Measurements from ENCODE around the gene C20orf202. TPM values are rescaled to one million over a fixed set of nuclear protein-coding genes. Genes with fewer than 3 reads are reported as not detected.

Gene C20orf202
- total RNA-seq, 1 experiment from 2014 or later, result not detected

DNA sequence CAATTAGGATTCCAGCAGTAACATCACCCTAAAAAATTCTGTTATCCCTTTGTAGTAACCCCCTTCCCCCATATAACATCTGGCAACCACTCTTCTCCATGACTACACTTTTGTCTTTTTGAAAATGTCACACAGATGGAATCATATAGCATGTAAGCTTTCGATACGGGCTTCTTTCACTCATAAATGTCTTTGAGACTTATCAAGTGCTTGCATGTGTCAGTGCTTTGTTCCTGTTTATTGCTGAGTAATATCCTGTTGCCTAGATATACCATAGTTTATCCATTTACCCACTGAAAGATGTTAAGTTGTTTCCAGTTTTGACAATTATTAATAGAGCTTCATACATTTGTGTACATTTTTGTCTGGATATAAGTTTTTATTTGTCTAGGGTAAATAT, 52.4 kb downstream of the C20orf202 start:
- DNase-seq (peak; percentile 10), ATAC-seq (no peak)
- H2AFZ ChIP-seq (ENCODE audit: low read length), result no peak overlapping the region
- peaks cover 21% of the 10 kb centered on the region for H3K27me3 ChIP-seq (ENCODE audit: low read length)
- H3K4me2 ChIP-seq (ENCODE audit: low read length), result no peak overlapping the region
- no peaks in the 10 kb centered on the region for H3K9me2 ChIP-seq (replicated peaks; ENCODE audit: low read length)
- ChIA-PET POLR2A (ENCODE audit: unreplicated experiment) (no interaction called here), CTCF (no interaction called here)
- intact Hi-C loops (cut with micrococcal nuclease), result no loop called here
- no peaks in the 10 kb centered on the region for H3K79me2 ChIP-seq (ENCODE audit: low read length)
- H3K4me3 ChIP-seq (ENCODE audit: low read length), result no peak overlapping the region
- H3K27ac ChIP-seq (ENCODE audit: low read length), result no peak overlapping the region
- no peaks in the 10 kb centered on the region for H3F3A ChIP-seq (ENCODE audit: low read length, unreplicated experiment)
- no peak for TF ChIP-seq EZH2phosphoT487 (IDR thresholded peaks at IDR 0.05; ENCODE audit: borderline replicate concordance, low read length)
- TF ChIP-seq, protein P1, sequence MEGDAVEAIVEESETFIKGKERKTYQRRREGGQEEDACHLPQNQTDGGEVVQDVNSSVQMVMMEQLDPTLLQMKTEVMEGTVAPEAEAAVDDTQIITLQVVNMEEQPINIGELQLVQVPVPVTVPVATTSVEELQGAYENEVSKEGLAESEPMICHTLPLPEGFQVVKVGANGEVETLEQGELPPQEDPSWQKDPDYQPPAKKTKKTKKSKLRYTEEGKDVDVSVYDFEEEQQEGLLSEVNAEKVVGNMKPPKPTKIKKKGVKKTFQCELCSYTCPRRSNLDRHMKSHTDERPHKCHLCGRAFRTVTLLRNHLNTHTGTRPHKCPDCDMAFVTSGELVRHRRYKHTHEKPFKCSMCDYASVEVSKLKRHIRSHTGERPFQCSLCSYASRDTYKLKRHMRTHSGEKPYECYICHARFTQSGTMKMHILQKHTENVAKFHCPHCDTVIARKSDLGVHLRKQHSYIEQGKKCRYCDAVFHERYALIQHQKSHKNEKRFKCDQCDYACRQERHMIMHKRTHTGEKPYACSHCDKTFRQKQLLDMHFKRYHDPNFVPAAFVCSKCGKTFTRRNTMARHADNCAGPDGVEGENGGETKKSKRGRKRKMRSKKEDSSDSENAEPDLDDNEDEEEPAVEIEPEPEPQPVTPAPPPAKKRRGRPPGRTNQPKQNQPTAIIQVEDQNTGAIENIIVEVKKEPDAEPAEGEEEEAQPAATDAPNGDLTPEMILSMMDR (conservative IDR thresholded peaks at IDR 0.05; ENCODE audit: low read depth, low read length), result no peak
- no peak for TF ChIP-seq EZH2 (IDR thresholded peaks at IDR 0.05; ENCODE audit: low read length, unreplicated experiment)
- H3K9ac ChIP-seq (ENCODE audit: low read length), result no peak overlapping the region
- no peaks in the 10 kb centered on the region for H3K9me3 ChIP-seq (ENCODE audit: low read length)
- H4K20me1 ChIP-seq (ENCODE audit: low read length), result no peaks in the 10 kb centered on the region
- no peaks in the 10 kb centered on the region for H3K4me1 ChIP-seq (ENCODE audit: insufficient read depth, low read length)
- no TSS peak for BruUV-seq (replicated peaks)
- no peaks in the 10 kb centered on the region for H3K36me3 ChIP-seq (ENCODE audit: low read depth, low read length)

Other genes starting within 250 kb of the C20orf202 start
- not detected in 2 replicates for gene RSPO4, start 201.1 kb upstream of the C20orf202 start, total RNA-seq (2014; rRNA removed)
- 60.8 and 82.1 TPM in 2 replicates for gene PSMF1, start 84.9 kb upstream of the C20orf202 start, total RNA-seq (2014; rRNA removed)
- gene TMEM74B, start 18.5 kb upstream of the C20orf202 start, total RNA-seq (2014; rRNA removed), result 6.3 and 18.4 TPM in 2 replicates
- gene RAD21L1, start 22.6 kb downstream of the C20orf202 start, total RNA-seq (2014; rRNA removed), result 0.11 and 0.58 TPM in 2 replicates
- gene SNPH, start 62.8 kb downstream of the C20orf202 start, total RNA-seq (2014; rRNA removed), result 21.4 and 24.9 TPM in 2 replicates
- 14.4 and 25.5 TPM in 2 replicates for gene SDCBP2, start 125.7 kb downstream of the C20orf202 start, total RNA-seq (2014; rRNA removed)
- gene FKBP1A, start 189.6 kb downstream of the C20orf202 start, total RNA-seq (2014; rRNA removed), result 178 and 198 TPM in 2 replicates